Fibroblast of skin of back (primary cell): ENCODE measurements around the gene IRS4. TPM values are rescaled to one million over a fixed set of nuclear protein-coding genes. Genes with fewer than 3 reads are reported as not detected.
A peak's percentile ranks its signal among the peaks of the same experiment; 100 is the strongest.

Source experiments
- DNase-seq: peaks from one replicate; pipeline ENCODE4 v3.0.0-alpha.2; 2013
- polyA plus RNA-seq, 2 experiments: library from polyadenylated mRNA; unstranded; fragments of 120-200 nt; gene quantifications; one replicate each; pipeline ENCODE4 v1.2.1, GENCODE V29; 2013; ENCODE audit not compliant: insufficient read length in 2 of 2

IRS4 gene
- polyA plus RNA-seq (2013, experiment 1 of 2; ENCODE audit: insufficient read length) = not detected
- polyA plus RNA-seq (2013, experiment 2 of 2; ENCODE audit: insufficient read length) = not detected

DNA sequence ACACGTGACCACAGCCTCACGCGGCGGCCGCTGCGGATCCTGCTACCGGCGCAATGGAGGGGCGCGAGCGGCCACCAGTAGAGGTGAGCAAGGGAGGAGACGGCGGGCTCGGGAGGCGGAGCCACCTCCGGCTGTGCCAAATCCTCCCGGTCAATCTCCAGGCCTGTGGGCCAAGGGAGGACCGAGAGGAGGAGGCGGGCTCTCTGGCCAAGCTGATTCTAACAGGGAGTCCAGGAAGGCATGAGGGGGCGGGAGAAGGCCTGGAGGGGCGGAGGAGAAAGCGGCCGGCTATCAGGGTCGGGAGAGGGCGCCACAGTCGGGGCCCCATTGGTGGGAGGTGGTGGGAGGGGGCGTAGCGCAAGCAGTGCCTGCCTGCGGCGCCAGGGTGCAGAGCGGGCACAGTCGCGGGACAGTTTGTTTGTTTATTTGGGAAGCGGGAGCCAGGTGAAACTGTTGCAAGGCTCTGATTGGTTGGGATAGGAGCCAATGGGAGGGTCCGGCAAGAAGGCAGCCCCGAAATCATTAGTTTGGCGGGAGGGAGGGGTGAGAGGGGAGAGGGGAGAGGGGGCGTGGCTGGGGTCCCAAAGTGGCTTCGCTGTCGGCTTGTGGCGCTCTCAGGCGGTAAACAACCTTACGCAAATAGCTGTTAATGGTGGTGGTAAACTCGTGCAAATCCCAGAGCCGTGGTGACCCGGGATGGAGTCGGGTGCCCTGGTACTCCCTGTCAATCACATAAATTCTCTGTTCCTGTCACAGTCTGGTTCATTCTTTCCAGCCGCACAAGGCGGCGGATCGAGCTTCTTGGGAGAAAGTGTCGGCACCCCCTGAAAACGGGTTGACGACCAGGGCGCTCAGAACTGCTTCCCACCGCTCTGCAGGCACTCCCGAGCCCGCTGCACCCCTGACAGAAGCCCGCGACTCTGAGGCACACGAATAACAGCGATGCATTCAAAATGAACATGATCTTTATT, at the start of gene IRS4:
Gene IRS4, minus strand, starts transcription at position 55 of the 971 bp plus-strand sequence.
- DNase-seq = peak; percentile 23

DNA sequence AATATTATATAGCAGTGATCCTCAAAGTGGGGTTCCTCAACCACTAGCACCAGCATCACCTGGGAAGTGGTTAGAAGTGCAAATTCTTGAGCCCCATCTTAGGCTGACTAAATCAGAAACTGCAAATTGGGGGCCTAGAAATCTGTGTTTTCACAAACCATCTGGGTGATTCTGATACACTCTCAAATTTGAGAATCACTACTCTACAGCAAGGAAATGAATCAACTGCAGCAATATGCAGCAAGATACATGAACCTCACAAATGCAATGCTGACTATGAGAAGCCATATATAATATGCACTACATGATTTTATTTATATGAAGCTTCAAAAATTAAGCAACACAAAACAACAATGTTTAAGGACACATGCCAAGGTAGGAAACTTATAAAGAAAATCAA, 36.2 kb upstream of the IRS4 start:
- no peak for DNase-seq

DNA sequence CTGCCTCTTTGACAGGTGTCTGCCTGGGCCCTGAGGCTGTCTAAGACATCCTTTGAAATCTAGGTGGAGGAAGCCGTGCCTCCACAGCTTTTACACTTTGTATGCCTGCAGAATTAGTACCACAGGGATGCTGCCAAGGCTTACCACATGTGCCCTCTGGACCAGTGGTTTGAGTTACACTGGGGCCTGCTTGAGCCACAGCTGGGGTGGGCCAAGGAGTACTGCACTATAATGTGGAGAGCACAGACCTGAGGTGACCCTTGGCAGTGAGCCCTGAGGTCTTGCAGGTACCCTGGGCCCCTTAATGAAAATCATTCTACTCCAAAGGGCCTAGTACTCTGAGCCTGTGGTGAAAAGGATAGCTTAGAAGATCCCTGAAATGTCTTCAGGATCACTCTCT, 27.2 kb upstream of the IRS4 start:
- DNase-seq = no peak

DNA sequence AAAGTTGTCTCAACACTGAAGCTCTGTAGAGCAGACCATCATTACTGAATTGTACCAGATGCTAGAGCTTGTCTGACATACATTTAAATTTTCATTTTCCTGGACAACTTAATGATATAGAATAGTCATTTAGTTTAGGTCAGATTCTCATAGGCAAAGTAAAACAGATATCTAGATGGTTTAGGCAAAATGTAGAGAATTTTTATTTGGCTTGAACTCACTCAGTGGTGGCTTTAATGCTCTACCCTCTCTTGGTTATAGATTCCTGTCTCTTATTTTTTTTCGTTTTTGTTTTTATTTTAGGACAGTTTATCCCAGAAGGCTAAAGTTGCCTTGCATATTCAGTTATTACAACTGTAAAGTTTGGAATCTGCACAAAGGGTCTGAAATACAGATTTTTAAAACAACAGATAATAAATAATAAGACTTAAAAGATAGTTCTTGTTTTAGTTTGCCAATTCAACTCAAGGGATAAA, 4.0 kb upstream of the IRS4 start:
- no peak for DNase-seq

DNA sequence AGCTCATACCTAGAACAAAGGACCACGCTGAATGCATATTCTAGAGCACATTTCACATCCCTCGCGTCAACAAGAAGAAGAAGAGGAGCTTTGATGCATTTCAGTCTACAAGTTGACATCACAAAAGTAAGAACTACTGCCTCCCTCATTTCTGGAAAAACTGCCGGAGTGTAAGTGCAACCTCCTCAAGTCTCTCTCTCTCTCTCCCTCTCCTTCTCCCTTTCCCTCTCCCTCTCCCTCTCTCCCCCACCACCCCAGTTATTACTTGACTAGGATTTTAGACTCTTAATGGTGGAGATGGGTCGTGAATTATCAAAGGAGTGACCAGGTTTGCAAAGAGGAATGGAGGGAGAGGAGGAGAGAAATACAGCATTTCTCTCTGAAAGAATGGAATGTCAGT, 1.4 kb upstream of the IRS4 start:
- DNase-seq = no peak

DNA sequence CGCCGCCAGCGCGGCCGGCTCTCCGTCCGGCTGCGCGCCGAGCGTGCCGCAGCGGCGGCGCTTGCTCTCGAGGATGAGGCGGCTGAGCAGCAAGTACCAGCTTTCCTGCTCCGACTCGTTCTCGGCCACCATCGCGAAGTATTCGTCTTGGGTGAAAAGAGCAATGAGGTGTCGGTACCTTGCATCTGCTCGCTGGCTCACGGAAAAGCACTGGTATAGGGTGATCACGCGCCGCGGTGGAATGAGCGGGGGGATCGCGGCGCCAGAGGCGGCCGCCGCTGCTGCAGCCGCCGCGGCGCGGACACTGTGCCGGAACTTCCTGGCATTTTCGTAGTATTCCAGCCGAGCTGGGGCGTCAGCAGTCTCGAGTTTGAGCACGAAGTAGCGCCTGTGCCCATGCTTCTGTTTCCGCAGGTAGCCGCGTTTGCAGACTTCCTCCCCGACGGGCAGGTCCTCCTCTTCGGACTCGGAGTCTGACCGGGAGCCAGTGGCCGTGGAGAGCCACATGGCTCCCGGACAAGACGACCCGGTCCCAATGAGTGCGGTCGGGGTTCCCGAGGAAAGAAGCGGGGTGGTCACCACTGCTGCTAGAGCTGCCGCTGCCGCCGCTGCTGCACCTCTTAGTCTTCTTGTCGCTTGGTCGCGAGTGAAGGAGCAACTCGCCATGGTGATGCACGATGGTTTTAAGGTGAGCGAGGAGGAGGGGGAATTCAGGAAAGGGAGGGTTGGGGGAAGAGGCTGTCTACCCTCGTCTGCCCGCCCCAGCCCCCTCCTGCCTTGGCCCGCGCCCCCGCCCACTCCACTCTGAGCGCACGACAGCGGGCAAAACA, 469 bp downstream of the IRS4 start:
- peak; percentile 16 for DNase-seq

DNA sequence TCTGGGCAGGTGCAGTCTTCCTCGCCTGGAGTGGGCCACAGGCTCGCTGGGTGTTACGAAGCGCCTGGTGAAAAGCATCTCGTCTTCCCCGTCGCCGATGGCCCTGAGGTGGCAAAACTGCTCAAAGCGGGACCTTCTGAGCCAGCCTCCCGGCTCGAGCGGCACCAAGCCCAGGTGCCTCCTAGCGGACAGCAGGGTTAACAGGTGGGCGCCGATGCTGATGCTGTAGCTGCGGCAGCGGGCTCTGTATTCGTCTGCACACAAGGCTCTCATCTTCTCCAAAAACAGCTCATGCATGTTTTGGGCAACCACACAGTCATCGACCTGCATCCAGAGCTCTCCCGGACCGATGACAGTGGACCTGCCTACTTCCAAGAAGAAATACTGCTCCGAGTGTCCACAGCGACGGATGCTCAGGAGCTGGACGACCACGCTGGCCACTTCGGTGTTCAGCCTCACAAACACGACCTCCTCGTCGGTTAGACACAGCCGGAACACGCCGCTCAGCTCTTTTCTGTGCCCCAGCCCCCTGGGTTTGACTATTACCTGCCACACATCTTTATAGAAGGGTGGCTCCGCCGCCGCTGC, 1.2 kb downstream of the IRS4 start:
- no peak for DNase-seq

DNA sequence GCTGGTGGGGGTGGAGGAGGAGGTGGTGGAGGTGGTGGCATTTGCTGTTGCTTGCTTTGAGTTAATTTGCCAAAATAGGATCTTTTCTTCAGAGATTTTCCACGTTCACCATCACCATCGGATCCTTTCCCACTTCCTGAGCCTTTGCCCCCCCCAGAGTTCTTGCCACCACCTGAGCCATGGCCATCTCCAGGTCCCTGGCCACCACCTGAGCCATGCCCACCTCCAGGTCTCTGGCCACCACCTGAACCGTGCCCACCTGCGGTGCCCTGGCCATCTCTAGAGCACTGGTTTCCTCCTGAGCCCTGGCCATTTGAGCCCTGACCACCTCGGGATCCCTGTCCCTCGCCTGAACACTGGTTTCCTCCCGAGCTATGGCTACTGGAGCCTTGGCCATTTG, 1.9 kb downstream of the IRS4 start:
- no peak for DNase-seq

DNA sequence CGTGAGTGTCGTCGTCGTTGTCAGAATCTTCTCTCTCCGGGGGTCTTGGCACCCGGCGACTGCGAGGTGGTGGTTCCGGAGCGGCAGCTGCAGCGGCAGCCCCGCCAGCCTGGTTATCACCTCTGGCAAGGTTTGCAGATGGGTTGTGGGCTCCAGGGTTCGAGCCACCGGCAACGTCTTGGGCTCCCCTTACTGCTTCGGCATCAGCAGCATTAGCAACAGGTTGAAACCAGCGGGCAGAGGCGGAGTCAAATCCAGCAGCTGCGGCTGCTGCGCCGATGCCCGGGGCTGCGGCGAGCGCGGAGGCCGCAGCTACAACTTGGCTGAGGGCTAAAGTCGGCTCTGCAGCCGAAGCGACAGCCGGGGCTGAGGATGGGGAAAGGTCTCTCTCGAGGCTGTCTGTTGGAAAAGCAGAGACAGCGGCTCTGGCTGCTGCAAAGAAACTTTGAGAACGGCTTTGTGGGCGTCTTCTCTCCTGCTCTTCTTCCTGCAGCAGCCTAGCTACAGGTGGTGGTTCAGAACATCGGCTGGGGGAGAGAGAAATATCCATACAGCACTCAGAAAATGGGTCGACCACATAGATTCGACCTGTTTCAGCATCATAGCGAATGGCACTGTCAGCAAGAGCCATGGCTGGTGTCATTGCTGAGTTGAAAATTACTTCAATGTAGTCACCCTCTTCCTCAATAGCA, 3.6 kb downstream of the IRS4 start:
- DNase-seq = no peak

DNA sequence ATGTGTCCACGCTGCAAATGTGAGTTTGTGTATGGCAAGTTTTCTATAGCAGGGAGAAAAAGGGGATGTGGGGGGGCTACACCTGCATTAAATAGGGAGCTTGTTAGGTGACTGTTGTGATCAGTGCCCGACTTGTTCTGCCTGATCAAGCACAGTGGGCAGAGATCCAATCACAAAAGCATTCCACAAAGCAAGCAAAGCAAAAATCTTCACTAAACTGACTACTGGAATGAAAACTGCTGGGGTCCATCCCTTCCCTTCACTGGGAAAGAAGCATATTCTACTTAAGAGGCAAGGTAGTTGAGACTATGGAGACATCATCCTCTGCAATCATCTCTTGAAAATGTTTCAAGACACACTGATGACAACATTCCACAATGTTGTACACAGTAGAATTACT, 5.2 kb downstream of the IRS4 start:
- DNase-seq = no peak

DNA sequence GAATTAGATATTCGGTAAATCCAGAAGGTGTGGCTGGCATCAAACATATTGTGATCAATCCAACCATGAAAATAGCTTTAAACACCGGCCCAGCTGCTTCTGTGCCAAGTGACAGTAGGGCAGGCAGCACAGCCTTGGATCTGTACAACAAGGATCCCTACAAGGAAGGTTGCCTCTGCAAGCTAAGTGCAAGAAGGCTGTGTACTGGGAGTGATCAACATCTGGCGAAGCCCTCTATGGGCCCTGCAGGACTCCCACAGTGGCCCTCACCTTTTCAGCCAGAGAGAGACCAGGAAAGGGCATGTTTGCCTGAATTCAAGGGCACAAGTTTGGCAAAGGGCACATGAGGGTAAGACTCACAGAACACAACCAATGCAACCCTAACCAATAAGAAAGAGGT, 9.6 kb downstream of the IRS4 start:
- no peak for DNase-seq

DNA sequence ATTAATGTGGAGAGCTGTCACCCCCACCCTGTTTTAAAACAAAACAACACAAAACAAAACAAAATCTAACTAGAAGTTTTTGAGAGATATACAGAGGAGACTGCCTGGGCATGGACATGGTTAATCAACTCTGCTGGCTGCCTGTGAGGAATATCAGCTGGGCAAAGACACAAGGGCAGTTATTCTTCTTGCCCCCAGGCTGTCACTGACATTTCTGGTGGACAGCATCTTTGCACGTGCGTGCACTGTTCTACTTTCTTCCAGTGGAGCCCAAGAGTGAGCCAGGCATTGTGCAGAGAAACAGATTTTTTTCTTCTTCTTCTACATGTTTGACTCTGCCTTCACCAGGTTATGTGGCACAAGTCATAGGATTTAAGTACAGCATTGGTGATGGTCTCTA, 13.8 kb downstream of the IRS4 start:
- DNase-seq = no peak

DNA sequence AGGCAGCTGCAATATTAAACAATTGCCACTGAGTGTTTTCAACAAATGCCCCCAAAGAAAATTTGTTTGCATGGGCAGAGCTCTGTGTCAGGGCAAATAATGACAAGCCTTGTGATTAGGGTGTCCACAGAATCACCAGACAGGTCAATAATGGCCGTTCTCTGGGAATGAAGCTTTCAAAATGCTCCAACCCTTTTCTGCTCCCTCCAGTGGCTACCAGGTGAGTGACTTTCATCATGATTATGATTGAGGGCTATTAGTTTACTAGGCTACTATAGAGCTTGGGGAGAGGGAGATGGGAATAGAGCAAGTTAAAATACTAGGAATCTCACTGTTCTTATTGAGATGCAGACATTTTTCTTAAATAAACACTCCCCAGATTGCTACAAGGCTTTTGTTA, 23.5 kb downstream of the IRS4 start:
- no peak for DNase-seq

DNA sequence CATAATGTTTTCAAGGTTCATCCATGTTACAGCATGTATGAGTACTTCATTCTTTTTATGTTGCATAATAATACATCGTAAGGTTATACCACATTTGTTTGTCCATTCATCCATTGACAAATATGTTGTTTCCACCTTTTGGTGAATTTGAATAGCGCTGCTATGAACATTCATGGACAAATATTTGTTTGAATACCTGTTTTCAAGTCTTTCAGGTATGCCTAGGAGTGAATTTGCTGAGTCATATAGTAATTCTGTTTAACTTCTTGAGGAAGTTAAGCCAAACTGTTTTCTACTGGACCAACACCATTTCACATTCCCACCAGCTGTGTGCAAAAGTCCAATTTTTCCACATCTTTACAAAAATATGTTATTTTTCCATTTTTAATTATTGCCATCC, 31.5 kb downstream of the IRS4 start:
- no peak for DNase-seq

DNA sequence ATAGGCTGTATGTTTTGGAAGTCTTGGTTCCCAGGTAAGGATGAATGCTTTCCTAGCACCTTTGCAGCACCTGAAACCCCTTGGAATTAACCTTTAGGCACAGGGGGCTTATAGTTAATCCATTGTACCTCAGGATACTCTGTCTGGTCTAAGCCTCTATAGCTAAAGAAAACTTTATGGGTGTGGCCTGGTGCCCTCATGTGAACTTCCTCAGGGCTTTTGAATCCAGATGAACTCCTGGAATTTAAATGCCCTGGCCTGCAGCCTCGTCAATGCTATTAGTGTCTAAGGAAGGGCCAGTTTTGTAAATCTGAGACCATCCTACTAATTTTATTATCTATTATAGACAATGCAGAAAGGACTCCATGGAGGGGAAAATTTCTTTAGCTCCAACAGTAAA, 33.8 kb downstream of the IRS4 start:
- no peak for DNase-seq

DNA sequence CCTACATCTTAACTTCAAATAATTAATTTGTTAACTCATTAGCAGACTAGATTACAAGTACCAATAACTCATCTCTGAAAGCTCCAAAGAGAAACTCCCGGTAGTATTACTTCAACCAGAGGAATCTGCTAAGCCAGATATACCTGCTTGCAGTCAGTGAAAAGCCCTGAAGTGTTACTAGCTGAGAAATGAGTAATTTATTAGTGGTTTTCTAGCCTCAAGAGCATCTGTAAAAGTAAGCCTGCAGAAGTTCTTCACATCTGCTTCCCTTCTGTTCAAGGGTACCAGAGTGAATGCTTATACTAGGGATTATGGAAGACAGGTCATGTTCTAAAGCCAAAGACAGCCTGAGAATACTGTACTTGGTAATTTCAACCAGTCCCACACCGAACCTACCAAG, 34.7 kb downstream of the IRS4 start:
- DNase-seq = no peak

DNA sequence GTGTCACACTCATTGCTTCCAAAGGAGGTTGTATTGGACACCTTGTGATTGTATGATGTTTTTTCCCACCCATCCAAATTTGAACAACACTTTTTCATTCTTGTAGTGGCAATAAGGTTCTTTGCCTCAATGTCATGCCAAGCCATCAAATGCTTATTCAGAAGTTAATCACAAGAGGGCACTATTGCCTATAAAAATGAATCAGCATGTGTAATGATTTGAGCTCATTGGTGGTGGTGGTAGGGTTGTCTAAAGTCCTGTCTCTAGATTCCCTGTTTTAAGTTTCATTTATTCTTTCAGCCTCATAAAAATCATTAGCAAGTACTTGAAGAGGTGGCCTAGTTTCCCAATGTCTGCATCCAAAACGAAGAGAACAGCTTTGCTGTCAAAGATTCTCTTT, 37.0 kb downstream of the IRS4 start:
- peak; percentile 48 for DNase-seq

DNA sequence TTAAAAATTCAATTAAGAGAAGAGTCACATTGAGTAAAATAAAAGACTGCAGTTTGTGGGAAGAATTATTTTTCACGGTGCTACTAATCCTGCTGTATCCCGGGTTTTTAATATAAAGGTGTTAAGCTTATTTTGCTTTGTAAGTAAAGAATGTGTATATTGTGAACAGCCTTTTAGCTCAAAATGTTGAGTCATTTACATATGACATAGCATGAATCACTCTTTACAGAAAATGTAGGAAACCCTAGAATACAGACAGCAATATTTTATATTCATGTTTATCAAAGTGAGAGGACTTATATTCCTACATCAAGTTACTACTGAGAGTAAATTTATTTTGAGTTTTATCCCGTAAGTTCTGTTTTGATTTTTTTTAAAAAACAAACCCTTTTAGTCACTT, 39.7 kb downstream of the IRS4 start:
- peak; percentile 16 for DNase-seq
